COLO829 (cell line): ENCODE results near the gene BABAM2.
"Not testable (repeated sequence)": the region's sequence is repeated elsewhere in the genome, so short reads cannot be mapped to it uniquely, and the experiment has no call there.

ENCODE experiments used
- DNase-seq: peaks from one replicate; pipeline ENCODE4 v3.0.0; 2012; ENCODE audit warnings: low spot score

The BABAM2 gene

GRCh38 chr2:28316546-28317335 is 426.2 kb downstream of the BABAM2 start:
- DNase-seq: no peak

GRCh38 chr2:28317390-28317789 is 426.9 kb downstream of the BABAM2 start:
- no peak for DNase-seq

- DNase-seq: no peak
Observed at GRCh38 chr2:28318023-28318422, 427.5 kb downstream of the BABAM2 start.

GRCh38 chr2:28318462-28319117 is 428.1 kb downstream of the BABAM2 start:
- no peak for DNase-seq

- DNase-seq: no peak
Observed at GRCh38 chr2:28319118-28320008, 428.8 kb downstream of the BABAM2 start.

- DNase-seq: no peak
Observed at GRCh38 chr2:28320009-28320365, 429.5 kb downstream of the BABAM2 start.

GRCh38 chr2:28320371-28320770 is 429.8 kb downstream of the BABAM2 start:
- DNase-seq: no peak

GRCh38 chr2:28321426-28321825 is 430.9 kb downstream of the BABAM2 start:
- no peak for DNase-seq

GRCh38 chr2:28322051-28322450 is 431.5 kb downstream of the BABAM2 start:
- no peak for DNase-seq

GRCh38 chr2:28322456-28322855 is 431.9 kb downstream of the BABAM2 start:
- DNase-seq: no peak

GRCh38 chr2:28322981-28323396 is 432.5 kb downstream of the BABAM2 start:
- no peak for DNase-seq

- no peak for DNase-seq
Observed at GRCh38 chr2:28325173-28325566, 434.6 kb downstream of the BABAM2 start.

- no peak for DNase-seq
Observed at GRCh38 chr2:28325567-28326468, 435.3 kb downstream of the BABAM2 start.

- no peak for DNase-seq
Observed at GRCh38 chr2:28326469-28326805, 435.9 kb downstream of the BABAM2 start.

GRCh38 chr2:28326881-28327505 is 436.5 kb downstream of the BABAM2 start:
- no peak for DNase-seq

- DNase-seq: no peak
Observed at GRCh38 chr2:28327581-28327955, 437.0 kb downstream of the BABAM2 start.

GRCh38 chr2:28327956-28328922 is 437.7 kb downstream of the BABAM2 start:
- DNase-seq: no peak

- no peak for DNase-seq
Observed at GRCh38 chr2:28329184-28329583, 438.7 kb downstream of the BABAM2 start.

GRCh38 chr2:28330722-28331121 is 440.2 kb downstream of the BABAM2 start:
- DNase-seq: not testable (repeated sequence)

GRCh38 chr2:28331797-28332196 is 441.3 kb downstream of the BABAM2 start:
- DNase-seq: not testable (repeated sequence)
